DMS114 treated with DMSO at 0.1 percent for 48 hours (cell line): ENCODE results near the gene COA4.
A peak's percentile ranks its signal among the peaks of the same experiment; 100 is the strongest.
"Not testable (repeated sequence)": the region's sequence is repeated elsewhere in the genome, so short reads cannot be mapped to it uniquely, and the experiment has no call there.

ENCODE experiments used
- DNase-seq: peaks from one replicate; lab custom pipeline; 2025; ENCODE audit not compliant: unreplicated experiment; lab: John Stamatoyannopoulos, UW

COA4 gene

DNA sequence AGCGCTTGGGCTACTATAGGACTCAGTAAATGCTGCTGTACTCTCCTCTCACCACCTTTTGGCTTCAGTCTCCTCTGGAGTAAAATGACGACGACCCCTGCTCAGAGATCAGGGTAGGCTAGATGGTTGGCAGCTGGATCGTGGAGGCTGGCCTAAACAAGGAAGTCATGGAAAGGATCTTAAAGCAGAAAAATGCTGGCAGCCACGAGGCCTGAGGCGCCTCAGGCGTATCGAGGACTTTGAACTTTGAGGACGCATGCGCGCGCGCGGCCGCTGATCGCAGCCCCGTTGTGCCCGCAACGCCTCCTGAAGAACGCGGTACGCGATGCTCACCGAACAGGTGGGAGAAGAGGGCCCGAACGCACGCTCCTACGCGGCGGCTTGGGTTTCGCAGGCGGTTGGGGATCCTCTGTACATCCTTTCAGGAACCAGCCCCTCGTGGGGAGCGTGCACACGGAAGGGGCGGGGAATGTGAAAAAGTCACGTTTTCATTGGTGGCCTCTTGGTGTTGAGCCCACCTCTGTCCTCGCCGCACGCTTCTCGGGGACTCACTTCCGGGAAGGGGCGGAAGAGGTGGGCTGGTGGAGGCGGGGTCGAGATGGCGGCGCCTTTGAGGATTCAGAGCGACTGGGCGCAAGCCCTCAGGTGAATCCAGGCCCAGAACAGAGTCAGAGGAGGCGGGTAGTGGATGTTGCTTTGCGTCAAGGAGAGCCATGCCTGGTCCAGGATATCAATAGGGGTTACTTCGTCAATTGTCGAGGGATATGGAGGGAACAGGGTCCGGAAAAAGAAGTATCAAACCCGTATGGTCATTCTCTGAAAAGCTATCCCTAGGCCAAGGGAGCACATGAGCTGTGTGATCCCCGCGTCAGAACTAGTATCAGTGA lies at the start of gene COA4, which contains the start of gene PAAF1:
TSS of gene COA4 (minus strand) at position 423 of the 887 bp plus-strand sequence. CDS start 3,468 bp downstream, outside the sequence.
TSS of gene PAAF1 (plus strand) at position 576 of the 887 bp plus-strand sequence. CDS start at position 599, 23 bp downstream.
- peak; percentile 88 for DNase-seq

DNA sequence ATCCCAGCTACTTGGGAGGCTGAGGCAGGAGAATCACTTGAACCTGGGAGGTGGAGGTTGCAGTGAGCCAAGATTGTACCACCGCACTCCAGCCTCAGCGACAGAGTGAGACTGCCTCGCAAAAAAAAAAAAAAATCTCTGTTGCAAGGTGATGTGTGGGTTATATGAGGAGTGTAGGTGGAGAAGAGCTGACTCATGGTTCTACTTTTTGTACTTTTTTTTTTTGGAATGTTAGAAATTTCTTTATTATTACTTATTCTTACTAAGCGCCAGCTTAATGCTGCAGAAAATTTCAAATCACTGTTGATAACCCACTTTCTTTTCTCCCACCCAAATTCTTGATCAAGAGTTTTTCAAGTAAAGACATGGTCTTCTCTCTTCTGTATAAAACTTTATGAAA lies 44.5 kb upstream of the COA4 start:
- DNase-seq: no peak

DNA sequence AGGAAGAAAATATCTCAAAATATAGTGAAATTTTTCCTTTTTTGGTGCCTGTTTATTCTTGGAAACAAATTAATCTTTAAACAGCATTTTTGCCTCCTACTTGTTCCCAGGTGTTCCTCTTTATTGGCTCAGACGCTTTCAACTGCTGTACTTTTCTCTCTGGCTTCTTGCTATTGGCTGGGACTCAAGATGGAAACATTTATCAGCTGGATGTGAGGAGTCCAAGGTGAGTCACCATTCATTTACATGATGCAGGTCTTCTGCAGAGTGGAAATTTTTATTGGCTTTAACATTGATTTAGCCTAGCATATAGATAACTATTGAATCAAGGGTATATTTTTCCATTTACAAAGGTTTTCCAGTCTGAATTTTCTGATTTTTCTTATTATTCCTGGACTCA lies 39.8 kb upstream of the COA4 start:
- DNase-seq: no peak

DNA sequence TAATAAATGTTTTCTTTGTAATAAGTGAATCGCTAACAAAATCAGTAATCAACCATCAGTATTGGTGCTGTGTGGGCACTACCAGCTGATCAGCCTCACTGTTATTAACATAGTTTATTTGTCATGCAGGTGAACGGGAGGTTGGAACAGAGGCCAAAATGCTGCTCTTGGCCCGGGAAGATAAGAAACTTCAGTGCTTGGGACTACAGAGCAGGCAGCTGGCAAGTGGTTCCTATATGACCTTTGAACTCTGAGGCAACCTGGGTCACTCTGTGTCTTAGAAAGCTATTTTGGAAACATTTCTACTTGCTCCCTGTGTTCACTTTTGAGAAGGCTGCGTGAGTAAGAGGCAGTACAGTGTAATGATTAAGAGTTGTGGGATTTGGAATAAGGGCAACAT lies 37.6 kb upstream of the COA4 start:
- DNase-seq: no peak

DNA sequence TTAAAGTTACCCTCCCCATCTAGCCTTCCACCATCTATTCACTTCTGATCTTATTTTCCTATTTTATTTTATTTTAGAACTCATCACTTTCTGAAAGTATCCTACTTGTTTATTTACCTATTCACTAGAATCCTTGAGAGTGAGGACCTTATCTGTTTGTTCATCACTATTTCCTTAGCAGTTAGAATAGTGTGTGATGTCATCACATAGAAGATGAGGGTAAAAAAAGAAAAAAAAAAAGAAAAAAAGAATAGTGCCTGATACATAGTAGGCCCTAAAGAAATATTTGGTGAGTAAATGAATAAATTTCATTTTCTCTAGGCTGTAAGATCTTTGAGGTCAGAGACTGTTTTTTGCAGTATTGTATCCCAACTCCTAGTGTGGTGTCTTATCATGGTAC lies 36.8 kb upstream of the COA4 start:
- no peak for DNase-seq

DNA sequence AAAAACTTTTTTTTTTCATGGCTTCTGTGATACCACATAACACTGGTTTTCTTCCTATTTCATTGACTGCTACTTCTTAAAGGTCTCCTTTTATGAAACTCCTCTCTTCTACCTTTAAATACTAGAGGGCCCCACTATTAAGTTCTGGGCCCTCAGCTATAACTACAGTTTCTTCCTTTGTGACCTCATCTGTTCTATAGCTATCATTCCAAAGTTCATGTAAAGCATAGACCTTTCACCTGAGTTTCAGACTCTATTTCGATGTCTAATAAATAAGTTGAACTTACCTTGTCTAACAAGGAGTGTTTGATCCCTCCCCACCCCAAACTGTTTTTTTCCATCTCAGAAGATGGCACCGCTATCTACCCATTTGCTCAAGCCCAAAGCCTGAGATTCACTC lies 35.4 kb upstream of the COA4 start:
- DNase-seq: no peak

DNA sequence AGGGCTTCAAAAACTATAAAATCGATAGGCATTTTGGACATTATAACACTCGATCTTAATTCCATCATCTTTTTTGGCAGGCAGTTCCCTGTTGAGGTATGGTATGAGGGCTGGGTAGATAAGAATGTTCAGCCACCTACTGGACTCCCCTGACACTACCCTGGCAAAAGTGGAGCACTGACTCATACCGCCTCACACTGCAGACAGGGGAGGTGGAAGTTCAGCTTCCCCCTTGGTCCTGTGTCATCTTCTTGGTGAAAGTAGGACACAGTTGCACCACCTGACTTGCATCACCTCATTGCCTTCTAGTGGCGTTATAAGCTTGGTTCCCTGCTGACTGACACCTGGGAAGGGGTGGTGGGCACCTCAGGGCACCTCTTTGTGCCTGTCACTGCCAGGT lies 30.5 kb upstream of the COA4 start:
- no peak for DNase-seq

DNA sequence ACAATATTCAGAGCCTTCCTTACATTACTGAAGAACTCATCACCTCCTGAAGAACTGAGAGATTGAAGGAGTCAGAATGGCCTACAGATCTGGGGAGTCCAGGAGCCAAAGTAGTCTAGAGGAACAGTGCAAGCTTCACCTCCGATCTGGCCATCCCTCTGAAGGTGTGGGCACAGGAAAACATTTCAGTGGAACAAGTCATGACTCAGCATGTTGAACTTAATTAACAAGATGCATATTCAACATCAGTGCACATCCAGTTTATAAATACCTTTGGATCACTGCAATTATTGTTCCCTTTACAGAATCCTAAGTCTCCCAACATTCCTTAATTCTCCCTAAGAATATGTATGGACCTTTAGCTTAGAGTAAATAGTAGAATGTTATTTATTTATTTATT lies 25.7 kb upstream of the COA4 start:
- no peak for DNase-seq

DNA sequence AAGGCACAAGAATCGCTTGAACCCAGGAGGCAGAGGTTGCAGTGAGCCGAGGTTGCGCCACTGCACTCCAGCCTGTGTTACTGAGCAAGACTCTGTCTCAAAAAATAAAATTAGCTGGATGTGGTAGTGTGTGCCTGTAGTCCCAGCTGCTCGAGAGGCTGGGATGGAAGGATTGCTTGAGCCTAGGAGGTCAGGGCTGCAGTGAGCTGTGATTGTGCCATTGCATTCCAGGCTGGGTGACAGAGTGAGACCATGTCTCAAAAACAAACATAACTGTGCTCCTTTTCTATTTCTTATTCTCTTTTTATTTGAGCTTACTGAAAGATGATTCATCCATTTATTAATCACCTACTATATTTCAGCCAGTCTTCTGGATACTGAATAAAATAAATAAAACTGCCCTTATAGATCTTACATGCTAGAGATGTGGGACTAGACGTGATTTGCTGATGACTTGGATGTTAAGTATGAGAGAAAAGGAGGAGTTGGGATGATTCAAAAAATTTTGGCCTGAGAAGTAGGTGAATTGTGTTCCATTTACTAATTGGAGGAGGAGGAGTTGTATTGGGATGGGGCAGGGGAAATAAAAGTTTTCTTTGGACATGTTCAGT lies 18.2 kb upstream of the COA4 start:
- DNase-seq: no peak

DNA sequence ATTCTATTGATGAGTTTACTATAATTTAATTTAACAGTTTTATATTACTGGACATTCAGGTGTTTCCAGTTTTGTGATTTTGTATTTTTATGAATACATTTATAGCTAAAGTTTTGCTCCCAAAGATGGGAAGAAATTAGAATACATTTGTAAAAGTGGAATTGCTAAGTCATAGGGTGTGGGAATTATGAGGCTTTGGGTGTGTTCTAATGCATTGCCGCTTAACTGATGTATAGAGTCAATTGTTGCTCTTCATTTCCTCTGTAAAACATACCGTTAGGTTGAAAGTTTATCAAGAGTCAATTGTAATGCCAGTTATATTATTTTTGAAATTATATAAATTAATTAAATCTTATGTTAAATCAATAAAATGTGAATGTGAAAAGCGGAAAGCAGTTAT lies 16.4 kb upstream of the COA4 start:
- no peak for DNase-seq

DNA sequence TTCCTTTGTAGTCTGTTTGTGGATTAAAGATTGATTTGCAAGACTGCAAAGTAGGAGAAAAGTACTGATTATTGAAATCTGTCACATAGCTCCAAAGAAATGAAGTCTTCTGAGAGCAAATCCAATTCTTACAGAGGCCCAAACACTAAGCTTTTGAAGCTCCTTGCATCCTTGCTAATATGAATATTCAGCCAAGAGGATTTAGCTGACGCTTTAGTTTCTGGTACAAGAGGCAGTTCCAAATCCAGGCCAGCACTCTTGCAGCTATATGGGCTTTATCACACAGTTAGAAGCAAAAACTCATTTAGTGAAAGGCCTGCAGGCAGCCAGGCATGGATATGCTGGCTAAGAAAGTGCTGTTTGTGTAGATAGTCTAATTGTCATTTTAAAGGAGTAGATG lies 12.9 kb upstream of the COA4 start:
- no peak for DNase-seq

DNA sequence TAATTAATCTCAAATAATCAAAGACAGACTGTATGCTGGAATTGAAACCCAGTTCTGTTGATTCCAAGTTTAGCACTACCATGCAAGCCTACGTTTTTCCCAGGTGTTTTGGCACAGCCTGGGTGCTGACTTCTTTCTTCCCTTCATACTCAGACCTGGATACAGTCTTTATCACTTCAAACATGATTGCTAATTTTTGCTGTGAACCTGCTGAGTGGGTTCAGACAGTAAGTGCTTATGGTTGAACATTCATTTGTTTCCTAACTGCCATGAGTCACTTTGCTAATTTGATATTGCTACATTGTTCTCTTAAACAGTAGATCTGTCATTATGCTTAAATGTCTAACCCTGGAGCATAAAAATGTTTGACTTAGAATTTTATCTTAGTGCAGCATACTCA lies 12.4 kb upstream of the COA4 start:
- no peak for DNase-seq

DNA sequence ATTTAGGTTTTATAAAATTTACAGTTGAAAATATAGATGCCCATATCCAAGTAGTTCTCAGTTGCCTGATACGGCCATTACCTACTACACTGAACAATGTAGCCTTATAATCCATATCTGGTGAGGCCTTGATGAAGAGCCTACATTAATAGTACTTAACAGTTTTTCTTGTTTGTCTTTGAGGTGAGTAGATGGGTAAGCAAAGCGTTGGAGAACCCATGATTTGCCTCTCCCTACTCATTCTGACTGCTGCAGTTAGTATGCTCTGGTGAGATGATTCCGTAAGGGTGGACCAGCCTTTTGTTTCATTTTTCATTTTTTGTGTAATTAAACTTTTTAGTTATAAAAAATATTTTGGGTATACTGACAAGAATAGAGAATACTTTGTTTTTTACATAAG lies 11.6 kb upstream of the COA4 start:
- DNase-seq: no peak

DNA sequence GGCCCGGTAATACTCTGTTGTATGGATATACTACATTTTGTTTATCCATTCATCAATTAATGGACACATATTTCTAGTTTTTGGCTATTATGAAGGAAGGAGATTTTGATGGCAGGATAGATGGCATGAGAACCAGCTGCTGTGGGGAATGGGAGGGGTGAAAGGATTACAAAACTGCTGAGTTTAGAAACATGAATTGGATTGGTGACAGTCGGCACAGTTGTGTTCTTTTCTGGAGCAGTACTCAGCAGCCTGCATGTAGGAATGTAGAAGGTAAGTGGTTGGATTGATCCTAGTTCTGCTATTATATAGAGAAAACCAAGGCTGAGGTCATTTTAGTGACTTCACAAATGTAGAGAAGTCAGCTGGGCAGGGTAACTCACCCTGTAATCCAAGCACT lies 7.2 kb upstream of the COA4 start:
- DNase-seq: no peak

DNA sequence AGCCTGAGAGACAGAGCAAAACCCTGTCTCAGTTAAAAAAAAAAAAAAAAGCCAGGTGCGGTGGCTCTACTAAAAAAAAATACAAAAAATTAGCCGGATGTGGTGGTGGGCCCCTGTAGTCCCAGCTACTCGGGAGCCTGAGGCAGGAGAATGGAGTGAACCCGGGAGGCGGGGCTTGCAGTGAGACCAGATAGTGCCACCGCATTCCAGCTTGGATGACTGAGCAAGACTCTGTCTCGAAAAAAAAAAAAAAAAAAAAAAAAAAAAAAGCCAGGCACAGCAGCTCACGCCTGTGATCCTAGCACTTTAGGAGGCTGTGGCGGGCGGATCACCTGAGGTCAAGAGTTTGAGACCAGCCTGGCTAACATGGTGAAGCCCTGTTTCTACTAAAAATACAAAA lies 3.8 kb upstream of the COA4 start:
- DNase-seq: not testable (repeated sequence)

DNA sequence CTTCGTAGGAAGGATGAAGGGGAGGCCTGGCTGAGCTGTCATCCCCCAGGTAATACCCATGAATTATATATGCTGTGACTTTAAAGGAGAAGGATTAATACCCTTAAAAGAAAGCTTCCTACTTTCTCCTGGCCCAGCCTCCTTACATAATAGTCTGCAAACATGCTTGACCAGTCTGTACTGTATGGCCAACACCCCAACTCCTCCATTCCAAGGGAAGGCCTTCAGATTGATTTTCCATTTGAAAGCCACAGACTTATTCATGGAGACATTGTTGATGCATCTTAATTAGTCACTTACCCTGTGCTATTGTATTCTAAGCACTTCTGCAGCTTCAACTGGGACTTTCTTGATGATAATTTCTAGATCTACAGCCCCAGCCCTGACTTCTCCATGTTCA lies 2.1 kb upstream of the COA4 start:
- DNase-seq: no peak

DNA sequence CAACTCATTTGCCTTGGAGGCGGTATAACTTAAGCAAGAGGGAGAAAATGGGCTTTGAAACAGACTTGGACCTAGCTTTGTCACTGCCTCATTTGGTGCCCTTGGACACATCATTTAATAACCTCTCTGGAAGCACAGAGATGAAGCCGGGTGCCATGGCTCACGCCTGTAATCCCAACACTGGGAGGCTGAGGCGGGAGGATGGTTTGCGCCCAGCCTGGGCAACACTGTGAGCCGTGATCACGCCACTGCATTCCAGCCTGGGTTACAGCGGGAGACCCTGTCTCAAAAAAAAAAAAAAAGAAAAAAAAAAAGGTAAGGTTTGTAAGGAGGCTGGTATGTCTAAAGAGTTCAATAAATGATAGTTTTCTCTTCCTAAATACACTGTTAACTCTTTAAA lies 806 bp downstream of the COA4 start:
- no peak for DNase-seq

DNA sequence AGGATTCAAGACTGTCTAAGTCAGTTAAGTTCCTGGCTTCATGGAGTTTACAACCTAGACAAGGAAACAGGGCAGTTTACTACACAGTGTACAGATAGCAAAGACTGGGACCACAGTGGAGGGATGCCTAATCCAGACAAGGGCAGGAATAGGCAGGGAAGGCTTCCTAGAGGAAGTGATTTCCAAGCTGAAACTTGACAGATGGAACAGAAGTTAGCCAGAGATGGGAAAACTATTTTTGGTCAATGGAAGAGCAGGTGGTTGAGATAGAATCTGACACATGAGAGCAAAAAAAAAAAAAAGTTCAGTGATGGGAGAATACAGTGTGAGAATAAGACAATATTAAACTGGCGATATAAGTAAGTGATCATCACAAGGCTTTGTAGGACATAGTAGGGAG lies 1.3 kb downstream of the COA4 start:
- no peak for DNase-seq

DNA sequence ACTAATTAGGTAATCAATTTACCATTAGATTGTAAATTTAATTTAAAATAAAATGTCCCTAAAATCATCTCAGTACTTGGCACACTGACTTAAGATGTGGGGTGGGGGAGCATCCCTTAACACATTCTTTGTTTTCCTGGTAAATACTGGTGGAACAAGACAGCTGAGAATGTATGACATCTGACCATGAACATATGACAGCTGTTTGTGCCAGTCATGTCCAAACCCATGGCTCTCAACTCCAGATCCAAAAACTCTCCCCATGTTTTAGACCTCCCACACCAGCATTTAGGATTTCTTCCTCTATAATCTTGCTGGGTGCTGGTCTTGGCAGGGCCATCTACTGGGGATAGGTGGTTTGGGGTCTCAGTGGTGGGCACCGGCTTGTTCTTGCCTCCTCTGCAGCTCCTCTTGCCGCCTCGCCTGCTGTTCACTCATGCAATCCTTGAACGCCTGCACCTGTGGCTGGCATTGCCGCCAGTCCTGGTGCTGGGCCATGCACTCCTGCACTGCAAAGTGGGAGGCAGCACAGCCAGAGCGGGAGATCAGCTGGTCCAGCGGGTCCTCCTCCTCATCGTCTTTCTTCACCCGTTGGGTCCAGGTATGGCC lies 3.8 kb downstream of the COA4 start:
- DNase-seq: no peak

DNA sequence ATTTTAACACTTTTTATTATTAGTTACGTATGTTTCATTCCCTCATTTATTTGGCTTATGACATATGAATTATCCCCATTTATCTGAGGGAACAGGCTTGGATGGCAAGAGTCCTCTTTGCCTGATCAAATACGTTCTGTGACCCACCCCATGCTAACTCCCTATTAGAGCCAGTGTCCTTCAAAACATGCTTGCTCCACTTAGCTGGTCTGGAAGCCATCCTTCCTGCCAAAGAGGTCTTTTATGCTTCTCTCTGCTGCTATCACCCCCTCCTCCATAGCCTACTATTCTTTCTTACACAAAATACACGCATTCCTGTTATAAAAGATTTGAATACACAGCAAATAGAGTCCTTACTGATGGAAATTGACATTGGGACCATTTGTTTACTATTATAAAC lies 6.4 kb downstream of the COA4 start:
- no peak for DNase-seq

DNA sequence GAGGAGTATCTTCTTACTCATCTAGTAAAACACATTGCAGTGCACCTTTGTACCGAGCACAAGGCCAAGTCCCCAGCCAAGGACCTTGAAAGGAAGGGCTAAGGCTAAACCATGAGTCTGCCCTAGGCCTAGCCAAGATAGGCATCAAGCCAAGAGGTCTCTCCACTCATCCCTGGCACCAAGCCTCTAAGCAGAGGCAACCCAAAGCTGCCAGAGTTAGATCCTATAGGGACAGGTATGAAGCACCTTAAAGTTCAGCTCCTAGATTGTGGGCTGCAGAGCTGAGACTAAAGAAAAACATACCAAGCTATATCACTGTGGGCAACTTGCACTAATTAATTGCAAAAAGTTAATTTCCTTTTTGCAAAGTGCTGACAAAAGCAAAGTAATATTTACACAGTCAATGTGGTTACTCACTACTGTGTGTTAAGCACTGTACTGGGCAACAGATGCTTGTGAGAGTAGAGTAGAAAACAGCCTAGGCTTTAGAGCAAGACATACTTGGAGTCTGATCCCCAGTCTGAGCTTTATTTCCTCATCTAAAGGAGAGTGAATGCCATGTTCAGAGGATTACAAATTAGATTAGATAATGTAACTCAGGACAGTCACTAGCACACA lies 7.2 kb downstream of the COA4 start:
- no peak for DNase-seq

DNA sequence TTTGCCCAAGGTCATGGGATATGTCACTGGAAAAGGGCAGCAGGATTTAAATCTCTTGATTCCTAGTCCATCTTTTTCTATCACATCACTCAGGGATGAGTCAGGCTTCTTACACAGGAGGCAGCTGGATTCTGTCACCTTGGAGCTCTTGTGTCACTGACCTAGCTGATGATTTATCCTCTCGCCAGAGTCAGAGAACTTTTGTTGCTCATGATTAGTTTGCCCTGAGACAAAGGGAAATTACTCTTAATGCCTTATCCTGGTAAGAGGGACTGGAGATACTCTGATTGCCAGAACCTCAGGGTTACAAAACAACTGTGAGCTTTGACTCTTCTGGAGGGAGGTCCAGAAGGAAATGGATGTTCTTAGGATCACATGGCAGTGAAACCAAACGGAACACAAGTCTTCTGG lies 10.1 kb downstream of the COA4 start:
- no peak for DNase-seq
